Endothelial cell of umbilical vein (primary cell): Measurements from ENCODE around the gene ZNF804A.

Experiments
- EZH2 ChIP-seq: IDR thresholded peaks from 2 replicates; pipeline ENCODE4 v1.6.1; 2012; ENCODE audit warnings: borderline replicate concordance, low read depth, mild to moderate bottlenecking, moderate library complexity, low read length, inconsistent platforms; ENCODE audit not compliant: severe bottlenecking
- TF ChIP-seq, protein P1 (sequence below), 2 donors: IDR thresholded peaks; 1 replicate in 1 of 2; 2 replicates in 1 of 2; pipeline ENCODE4 v1.5.1; 2011; ENCODE audit warnings: low read length in 2 of 2, mild to moderate bottlenecking in 2 of 2, moderate library complexity in 2 of 2, control low read depth in 1 of 2, inconsistent platforms in 1 of 2, low read depth in 1 of 2; ENCODE audit not compliant: insufficient read depth in 1 of 2; ENCODE audit errors: extremely low read depth in 1 of 2
- TF ChIP-seq, protein P2 (sequence below): IDR thresholded peaks from 2 replicates; pipeline ENCODE4 v1.6.1; 2011; ENCODE audit not compliant: insufficient read depth, insufficient read length

DNA sequence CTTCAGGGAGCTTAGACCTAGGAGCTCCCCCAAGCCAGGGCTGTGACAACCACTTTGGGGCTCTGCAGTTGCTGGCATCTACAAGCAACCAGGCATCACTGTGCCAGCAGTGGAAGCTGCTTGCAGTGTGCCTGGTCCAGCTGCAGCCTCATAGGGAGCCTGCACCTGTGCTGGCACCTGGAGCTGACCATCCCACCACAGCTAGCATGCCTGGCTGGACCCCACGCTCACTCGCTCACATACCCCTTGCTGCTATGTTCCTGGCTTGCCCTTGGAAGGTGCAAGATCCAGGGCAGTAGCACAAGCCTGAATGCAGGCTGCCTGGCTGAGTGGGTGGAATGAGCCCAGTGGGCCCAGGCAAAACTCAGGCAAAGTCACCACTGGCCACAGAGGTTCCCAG, 82.5 kb downstream of the ZNF804A start:
- TF ChIP-seq, protein P1, sequence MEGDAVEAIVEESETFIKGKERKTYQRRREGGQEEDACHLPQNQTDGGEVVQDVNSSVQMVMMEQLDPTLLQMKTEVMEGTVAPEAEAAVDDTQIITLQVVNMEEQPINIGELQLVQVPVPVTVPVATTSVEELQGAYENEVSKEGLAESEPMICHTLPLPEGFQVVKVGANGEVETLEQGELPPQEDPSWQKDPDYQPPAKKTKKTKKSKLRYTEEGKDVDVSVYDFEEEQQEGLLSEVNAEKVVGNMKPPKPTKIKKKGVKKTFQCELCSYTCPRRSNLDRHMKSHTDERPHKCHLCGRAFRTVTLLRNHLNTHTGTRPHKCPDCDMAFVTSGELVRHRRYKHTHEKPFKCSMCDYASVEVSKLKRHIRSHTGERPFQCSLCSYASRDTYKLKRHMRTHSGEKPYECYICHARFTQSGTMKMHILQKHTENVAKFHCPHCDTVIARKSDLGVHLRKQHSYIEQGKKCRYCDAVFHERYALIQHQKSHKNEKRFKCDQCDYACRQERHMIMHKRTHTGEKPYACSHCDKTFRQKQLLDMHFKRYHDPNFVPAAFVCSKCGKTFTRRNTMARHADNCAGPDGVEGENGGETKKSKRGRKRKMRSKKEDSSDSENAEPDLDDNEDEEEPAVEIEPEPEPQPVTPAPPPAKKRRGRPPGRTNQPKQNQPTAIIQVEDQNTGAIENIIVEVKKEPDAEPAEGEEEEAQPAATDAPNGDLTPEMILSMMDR (IDR thresholded peaks at IDR 0.05; ENCODE audit: extremely low read depth in 1 of 2, insufficient read depth in 1 of 2, low read depth in 1 of 2, low read length in 2 of 2), result no peak
- TF ChIP-seq, protein P2, sequence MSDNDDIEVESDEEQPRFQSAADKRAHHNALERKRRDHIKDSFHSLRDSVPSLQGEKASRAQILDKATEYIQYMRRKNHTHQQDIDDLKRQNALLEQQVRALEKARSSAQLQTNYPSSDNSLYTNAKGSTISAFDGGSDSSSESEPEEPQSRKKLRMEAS, result no peak
- TF ChIP-seq EZH2, result no peak
